Activated naive CD4-positive, alpha-beta T cell (primary cell): ENCODE data around the gene ZNF580.

ENCODE experiments used
- DNase-seq, 4 experiments: peaks; one replicate each; lab custom pipeline; 2025; lab: John Stamatoyannopoulos, UW

ZNF580 gene

GRCh38 chr19:55605637-55606470, 34.9 kb upstream of the ZNF580 start, which contains the start of gene ZNF865:
ZNF865 (plus strand) TSS chr19:55605647; CDS start chr19:55613619, 7,972 bp downstream.
- peak in 2 of 4 experiments; percentile 42 to 57 for DNase-seq

GRCh38 chr19:55606471-55606787, 34.4 kb upstream of the ZNF580 start:
- no peak for DNase-seq

DNA sequence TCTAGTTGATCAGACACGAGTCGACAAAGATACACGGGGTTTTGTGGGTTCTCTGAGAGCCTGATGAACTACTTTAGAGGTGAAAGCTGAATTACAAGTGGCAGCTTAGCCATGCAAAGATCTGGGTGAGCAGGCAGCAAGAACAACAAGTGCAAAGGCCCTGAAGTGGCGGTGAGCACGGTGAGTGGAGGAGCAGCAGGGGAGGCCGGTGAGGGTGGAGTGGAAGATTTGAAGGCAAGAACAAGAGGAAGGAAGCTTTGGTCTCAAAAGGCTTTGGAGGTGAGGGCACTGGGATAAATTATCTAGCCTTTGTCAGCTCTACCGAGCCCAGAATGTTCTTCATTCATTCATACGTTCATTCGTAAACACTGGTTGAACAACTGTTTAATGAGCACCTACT, 34.0 kb upstream of the ZNF580 start:
- DNase-seq: no peak

DNA sequence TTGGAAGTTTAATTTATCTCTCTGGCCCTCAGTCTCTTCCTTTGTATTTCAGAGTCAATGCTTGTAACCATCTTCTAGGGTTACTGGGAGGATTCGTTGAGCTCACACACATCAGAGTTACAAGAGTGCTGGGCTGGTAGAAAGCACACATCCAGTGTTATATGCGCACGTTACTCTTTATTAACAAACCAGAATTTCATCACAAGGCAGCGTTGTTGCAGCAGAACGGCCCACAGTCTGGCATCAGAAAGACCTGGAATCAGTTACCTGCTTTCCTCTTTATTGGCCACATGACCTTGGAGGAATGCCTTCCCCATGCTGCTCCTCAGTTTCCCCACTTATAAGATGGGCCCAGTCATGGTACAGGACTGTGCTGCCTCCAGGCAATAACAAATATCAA, 31.5 kb upstream of the ZNF580 start:
- DNase-seq: no peak

DNA sequence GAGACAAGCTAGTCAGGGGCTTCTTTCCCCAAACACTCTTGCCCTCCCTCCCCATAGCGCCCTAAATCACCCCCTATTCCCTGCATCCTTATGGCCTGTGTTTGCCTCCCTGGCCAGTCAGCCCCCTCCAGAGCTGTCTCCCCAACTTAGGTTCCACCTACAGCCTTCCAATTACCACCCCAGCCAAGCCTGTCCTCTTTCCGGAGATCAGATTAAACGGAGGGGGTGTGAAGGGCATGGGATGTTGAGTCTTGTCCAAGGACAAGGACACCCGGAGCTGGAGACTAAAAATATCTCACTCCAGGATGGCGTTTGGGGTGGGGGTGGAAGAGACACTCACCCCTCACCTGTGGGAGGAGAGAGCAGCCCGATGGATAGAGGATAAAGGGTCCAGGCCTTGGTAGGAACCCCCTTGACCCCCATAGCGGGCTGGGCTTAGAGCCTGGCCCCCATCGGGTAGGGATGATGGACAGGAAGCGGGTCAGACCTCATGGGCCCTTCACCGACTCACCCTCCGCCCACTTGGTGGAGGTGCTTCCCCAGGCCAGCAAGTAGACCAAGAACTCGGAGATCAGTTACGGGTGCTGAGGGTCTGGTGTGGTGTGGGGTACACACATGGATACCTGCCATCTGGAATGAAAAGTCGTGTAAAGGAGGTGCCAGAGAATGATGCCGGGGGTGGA, 29.4 kb upstream of the ZNF580 start:
- DNase-seq: no peak

GRCh38 chr19:55611983-55612645, 28.7 kb upstream of the ZNF580 start:
- no peak for DNase-seq

- no peak for DNase-seq
Observed at GRCh38 chr19:55613396-55613795, 27.4 kb upstream of the ZNF580 start.

DNA sequence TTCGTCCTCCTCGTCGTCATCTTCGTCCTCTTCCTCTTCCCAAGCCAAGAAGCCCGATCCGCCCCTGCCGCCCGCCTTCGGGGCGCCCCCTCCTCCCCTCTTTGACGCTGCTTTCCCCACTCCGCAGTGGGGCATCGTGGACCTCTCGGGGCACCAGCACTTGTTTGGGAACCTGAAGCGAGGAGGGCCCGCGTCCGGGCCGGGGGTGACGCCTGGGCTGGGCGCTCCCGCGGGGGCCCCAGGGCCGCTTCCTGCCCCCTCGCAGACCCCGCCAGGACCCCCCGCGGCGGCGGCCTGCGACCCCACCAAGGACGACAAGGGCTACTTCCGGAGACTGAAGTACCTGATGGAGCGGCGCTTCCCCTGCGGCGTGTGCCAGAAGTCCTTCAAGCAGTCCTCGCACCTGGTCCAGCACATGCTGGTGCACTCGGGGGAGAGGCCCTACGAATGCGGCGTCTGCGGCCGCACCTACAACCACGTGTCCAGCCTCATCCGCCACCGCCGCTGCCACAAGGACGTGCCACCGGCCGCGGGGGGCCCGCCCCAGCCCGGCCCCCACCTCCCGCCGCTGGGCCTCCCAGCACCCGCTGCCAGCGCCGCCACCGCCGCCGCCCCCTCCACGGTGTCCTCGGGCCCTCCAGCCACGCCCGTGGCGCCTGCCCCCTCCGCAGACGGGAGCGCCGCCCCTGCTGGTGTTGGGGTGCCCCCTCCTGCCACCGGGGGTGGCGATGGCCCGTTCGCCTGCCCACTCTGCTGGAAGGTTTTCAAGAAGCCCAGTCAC, 26.7 kb upstream of the ZNF580 start:
- no peak for DNase-seq

GRCh38 chr19:55614711-55615542, 25.9 kb upstream of the ZNF580 start:
- DNase-seq: no peak

- no peak for DNase-seq
Observed at GRCh38 chr19:55615543-55616394, 25.0 kb upstream of the ZNF580 start.

DNA sequence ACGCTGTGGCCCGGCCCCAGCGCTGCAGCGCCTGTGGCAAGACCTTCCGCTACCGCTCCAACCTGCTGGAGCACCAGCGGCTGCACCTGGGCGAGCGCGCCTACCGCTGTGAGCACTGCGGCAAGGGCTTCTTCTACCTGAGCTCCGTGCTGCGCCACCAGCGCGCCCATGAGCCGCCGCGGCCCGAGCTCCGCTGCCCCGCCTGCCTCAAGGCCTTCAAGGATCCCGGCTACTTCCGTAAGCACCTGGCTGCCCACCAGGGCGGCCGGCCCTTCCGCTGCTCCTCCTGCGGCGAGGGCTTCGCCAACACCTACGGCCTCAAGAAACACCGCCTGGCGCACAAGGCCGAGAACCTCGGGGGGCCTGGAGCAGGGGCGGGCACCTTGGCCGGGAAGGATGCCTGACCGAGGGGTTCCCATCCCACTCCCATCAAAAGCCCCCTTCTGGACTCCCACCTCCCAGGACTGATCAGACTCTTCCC, 24.4 kb upstream of the ZNF580 start:
- DNase-seq: no peak

DNA sequence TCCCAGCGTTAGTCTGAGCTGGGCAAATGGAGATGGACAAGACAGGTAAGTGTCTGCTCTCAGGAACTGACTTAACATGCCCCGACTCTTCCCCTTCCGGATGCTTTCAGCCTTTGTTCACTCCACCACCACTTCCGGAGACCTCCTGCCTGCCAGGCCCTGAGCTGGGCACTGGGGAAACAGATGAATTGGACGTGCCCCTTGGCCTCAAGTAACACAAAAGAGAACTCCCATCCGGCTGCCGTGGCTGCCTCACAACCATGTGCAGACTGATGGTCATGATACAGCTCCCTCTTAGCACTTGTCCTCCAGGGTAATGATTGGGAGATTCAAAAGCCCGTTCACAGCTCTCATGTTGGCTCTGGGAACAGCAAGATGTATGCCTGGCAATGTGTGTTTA, 23.4 kb upstream of the ZNF580 start:
- DNase-seq: no peak

DNA sequence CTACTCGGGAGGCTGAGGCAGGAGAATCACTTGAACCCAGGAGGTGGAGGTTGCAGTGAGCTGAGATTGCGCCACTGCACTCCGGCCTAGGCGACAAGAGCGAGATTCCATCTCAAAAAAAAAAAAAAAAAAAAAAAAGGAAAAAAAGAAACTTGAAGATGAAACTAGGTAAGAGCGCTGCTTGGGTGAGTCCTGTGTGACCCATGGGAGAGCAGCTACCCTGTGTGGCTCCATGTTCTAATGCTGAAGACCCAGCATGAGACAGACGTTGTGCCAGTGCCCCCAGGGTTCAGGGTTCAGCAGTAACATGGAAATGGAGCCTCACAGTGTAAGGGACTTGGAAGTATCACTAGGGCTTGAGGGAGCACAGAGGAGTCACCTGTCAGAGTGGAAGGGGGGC, 22.4 kb upstream of the ZNF580 start:
- DNase-seq: no peak

DNA sequence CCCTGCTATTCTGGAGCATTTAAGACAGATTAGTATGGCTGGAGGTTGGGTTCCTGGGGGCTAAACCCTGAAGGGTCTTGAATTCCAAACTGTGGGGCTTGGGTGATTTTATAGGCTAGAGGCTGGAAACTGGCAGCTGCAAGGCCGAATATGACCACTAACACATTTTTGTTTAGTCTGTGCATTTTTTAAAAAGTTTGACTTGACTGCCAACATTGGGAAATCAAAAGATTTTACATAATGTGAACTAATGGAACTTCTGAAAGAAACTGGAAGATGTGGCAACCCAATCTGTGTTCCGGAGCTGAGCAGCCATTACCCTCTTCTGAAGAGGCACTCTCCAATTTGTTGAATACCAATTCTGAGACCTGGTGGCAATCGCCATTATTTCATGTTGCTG, 21.5 kb upstream of the ZNF580 start:
- DNase-seq: no peak

- DNase-seq: no peak
Observed at GRCh38 chr19:55620410-55621204, 20.2 kb upstream of the ZNF580 start.

DNA sequence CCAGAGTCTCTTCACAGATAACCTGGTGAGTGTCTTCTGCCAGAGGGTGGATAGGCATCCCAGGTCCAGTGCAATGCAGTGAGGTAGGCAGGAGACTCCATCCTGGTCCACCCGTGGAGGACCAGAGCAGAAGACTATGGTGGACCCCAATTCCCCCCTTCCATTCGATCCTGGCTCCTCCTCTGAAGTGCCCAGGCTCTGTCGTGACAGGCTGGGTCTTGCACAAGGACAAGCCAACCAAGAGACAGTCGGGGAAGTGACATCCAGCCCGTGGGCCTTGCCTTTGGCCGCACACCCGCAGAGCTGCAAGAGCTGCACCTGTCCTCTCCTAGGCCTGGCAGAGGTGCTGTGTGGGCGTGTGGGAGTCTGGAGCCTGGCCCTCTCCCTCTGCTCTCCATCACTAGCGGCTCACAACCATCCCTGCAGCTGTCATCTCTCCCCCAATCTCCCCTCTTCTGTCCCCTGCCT, 19.6 kb upstream of the ZNF580 start:
- no peak for DNase-seq

GRCh38 chr19:55621673-55622231, 19.1 kb upstream of the ZNF580 start:
- DNase-seq: no peak

DNA sequence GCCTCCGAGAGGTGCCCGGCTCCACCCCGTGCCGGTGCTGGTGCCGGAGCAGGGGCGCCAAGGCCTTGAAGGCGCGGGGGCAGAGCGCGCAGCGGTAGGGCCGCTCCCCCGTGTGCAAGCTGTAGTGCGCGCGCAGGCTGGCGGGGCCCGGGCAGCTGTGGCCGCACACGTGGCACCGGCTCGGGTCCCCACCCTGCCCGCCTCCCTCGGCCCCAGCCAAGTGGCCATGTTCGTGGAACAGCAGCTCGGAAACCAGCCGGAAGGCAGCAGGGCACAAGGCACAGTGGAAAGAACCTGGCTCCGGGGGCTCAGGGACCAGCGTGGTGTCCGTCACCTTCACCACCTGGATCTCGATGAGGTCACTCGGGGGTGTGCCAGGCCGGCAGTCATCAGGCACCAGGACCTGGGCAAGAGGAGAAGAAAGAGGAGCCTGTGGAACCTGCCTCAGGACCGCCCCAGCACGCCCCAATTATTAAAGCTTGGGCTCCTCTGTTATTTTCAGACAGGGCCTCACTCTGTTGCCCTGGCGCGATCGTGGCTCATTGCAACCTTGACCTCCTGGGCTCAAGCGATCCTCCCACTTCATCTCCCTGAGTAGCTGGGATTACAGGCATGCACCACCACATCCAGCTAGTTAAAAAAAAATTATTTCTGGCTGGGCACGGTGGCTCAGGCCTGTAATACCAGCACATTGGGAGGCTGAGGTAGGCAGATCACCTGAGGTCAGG, 18.4 kb upstream of the ZNF580 start:
- DNase-seq: no peak
